HEK293T (cell line): ENCODE data around the gene ABITRAM.

Source experiments
- CTCF ChIA-PET: fragments of 350-600 bp; formaldehyde crosslinking; extraction: SDS; loops from one replicate; lab custom pipeline; 2021; ENCODE audit warnings: antibody characterized with exemption, inconsistent platforms; lab: Yijun Ruan, JAX
- POLR2A ChIA-PET: fragments of 350-600 bp; formaldehyde crosslinking; extraction: SDS; loops from one replicate; lab custom pipeline; 2020; ENCODE audit warnings: antibody characterized with exemption, inconsistent platforms; lab: Yijun Ruan, JAX
- DNase-seq: peaks from one replicate; pipeline ENCODE4 v3.0.0; 2012; ENCODE audit warnings: mixed read lengths; ENCODE audit errors: extremely low spot score
- ARNT ChIP-seq: fragments of 450-650 bp; IDR thresholded peaks from 2 replicates; pipeline ENCODE4 v1.6.1; 2017; ENCODE audit warnings: mild to moderate bottlenecking
- BHLHE40 ChIP-seq: fragments of 450-650 bp; IDR thresholded peaks from 2 replicates; pipeline ENCODE4 v1.6.1; 2016; ENCODE audit warnings: mild to moderate bottlenecking, moderate library complexity, borderline replicate concordance
- CTBP1 ChIP-seq: fragments of 450-650 bp; IDR thresholded peaks from 2 replicates; pipeline ENCODE4 v1.6.1; 2016; ENCODE audit warnings: borderline replicate concordance
- ELF4 ChIP-seq: fragments of 450-650 bp; IDR thresholded peaks from 2 replicates; pipeline ENCODE4 v1.6.1; 2017; ENCODE audit warnings: antibody characterized with exemption
- FOXA1 ChIP-seq: fragments of 450-650 bp; IDR thresholded peaks from 2 replicates; pipeline ENCODE4 v1.6.1; 2016; ENCODE audit warnings: mild to moderate bottlenecking
- FOXK2 ChIP-seq: fragments of 450-650 bp; IDR thresholded peaks from 2 replicates; pipeline ENCODE4 v1.6.1; 2016; ENCODE audit warnings: mild to moderate bottlenecking
- FOXM1 ChIP-seq: fragments of 450-650 bp; IDR thresholded peaks from 2 replicates; pipeline ENCODE4 v1.6.1; 2017; ENCODE audit warnings: mild to moderate bottlenecking, borderline replicate concordance
- HDGF ChIP-seq: fragments of 450-650 bp; IDR thresholded peaks from 2 replicates; pipeline ENCODE4 v1.6.1; 2017; ENCODE audit warnings: antibody characterized with exemption, borderline replicate concordance
- L3MBTL2 ChIP-seq: fragments of 450-650 bp; conservative IDR thresholded peaks from 2 replicates; pipeline ENCODE4 v1.6.1; 2016; ENCODE audit warnings: mild to moderate bottlenecking
- LEF1 ChIP-seq: fragments of 450-650 bp; IDR thresholded peaks from 2 replicates; pipeline ENCODE4 v1.6.1; 2017; ENCODE audit warnings: mild to moderate bottlenecking, borderline replicate concordance
- NFRKB ChIP-seq: fragments of 450-650 bp; IDR thresholded peaks from 2 replicates; pipeline ENCODE4 v1.6.1; 2016; ENCODE audit warnings: mild to moderate bottlenecking, moderate library complexity
- SP1 ChIP-seq: fragments of 450-650 bp; IDR thresholded peaks from 2 replicates; pipeline ENCODE4 v1.6.1; 2017
- SUZ12 ChIP-seq: fragments of 450-650 bp; IDR thresholded peaks from 2 replicates; pipeline ENCODE4 v1.6.1; 2016; ENCODE audit warnings: mild to moderate bottlenecking
- TARDBP ChIP-seq: fragments of 450-650 bp; IDR thresholded peaks from 2 replicates; pipeline ENCODE4 v1.6.1; 2016
- ZNF384 ChIP-seq: fragments of 450-650 bp; IDR thresholded peaks from 2 replicates; pipeline ENCODE4 v1.6.1; 2016
- TF ChIP-seq, protein P1 (sequence below): fragments of 450-650 bp; IDR thresholded peaks from 2 replicates; pipeline ENCODE4 v1.6.1; 2016

ABITRAM gene

DNA sequence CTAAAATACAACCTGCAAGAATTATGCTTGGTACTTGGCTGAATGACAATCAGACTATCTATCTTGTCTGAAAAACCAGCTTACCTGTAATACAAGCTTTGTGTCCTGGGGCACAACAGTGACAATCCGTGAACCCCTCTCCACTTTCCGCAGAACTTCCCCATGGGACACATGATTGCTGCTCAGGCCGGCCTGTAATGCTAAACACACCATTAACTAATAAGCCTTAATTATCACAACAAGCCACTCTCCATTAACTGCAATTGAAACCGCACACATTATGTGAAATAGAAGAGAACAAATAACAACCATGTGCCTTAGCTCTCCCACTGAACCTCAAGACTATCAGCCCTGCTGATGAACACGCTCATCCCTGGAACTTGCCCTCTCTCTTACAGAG is 34.0 kb upstream of the ABITRAM start:
- ChIA-PET POLR2A (no interaction called here), CTCF (no interaction called here)
- no peak for TF ChIP-seq ARNT
- TF ChIP-seq CTBP1: no peak
- TF ChIP-seq HDGF: no peak
- no peak for TF ChIP-seq ELF4
- TF ChIP-seq LEF1: no peak
- no peak for TF ChIP-seq FOXA1
- no peak for TF ChIP-seq NFRKB
- no peak for TF ChIP-seq SP1
- TF ChIP-seq FOXM1: no peak
- TF ChIP-seq SUZ12: no peak
- no peak for TF ChIP-seq L3MBTL2
- no peak for TF ChIP-seq BHLHE40
- DNase-seq: no peak

DNA sequence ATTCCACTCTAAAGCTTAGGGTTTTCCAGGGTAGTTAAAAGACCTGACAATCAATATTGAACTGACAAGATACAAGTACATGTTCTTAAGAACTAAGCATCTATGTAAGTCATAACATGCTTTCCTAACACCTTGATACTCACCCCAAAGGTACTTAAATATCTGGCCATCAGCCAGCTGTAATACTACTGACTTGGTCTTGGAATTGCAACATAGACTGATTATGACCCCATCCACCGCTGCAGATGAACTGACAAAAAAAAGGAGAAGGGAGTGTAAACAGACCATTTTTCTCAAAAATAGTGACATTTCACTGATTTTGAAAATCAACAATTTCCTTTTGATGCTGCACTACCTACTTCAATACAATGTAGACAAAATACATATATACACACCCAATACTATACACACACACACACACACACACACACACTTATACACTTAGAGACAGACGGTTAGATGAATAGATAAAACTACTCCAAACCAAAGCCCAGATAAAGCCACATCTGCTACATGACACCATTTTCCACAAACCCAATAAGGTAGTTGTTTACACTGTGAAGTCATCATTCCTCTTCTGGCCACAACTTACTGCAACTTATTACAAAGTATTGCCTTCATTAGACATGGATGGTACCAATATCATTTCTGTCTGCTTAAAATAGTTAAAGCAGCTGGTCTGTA is 30.6 kb upstream of the ABITRAM start:
- DNase-seq: no peak
- ChIA-PET CTCF (interaction anchor here (1.0 kb wide), 1 partner anchor 11 kb away, joined by 3 read pairs; no protein-coding TSS in a partner anchor), POLR2A (no interaction called here)
- TF ChIP-seq L3MBTL2 (no peak), ZNF384 (no peak), SUZ12 (no peak)

DNA sequence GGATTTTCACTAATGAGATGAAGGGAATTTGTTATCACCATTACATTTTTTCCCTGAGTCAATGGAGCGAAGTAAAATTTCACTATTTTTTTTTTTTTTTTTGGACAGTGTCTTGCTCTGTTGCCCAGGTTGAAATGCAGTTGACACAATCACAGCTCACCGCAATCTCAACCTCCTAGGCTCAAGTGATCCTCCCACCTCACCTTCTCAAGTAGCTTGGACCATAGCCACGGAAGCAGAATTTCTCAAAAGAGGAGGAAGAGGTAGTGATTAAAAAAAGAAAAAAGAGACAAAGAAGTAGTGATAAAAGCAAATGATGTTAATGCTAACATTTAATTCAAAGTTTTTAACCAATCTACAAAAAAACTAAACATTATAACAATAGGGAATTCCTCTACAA is 30.0 kb upstream of the ABITRAM start:
- CTCF ChIA-PET: interaction anchor here (1.0 kb wide), 1 partner anchor 12 kb away, joined by 3 read pairs; no protein-coding TSS in a partner anchor
- no peak for DNase-seq
- POLR2A ChIA-PET: no interaction called here
- no peak for TF ChIP-seq BHLHE40
- TF ChIP-seq CTBP1: no peak
- TF ChIP-seq, protein P1, sequence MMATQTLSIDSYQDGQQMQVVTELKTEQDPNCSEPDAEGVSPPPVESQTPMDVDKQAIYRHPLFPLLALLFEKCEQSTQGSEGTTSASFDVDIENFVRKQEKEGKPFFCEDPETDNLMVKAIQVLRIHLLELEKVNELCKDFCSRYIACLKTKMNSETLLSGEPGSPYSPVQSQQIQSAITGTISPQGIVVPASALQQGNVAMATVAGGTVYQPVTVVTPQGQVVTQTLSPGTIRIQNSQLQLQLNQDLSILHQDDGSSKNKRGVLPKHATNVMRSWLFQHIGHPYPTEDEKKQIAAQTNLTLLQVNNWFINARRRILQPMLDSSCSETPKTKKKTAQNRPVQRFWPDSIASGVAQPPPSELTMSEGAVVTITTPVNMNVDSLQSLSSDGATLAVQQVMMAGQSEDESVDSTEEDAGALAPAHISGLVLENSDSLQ: no peak

DNA sequence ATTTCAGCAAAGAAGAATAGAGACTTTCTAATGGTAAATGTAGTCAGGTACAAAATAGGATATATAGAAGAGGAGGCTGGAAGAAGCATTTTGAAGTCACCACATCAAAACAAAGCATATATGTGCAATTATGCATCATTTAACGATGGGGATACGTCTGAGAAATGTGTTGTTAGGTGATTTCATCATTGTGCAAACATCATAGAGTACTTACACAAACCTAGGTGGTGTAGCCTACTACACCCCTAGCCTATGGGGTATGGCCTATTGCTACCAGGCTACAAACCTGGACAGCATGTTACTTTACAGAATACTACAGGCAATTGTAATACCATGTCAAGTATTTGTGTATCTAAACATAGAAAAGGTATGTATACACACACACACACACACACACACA is 28.7 kb upstream of the ABITRAM start:
- DNase-seq: no peak
- ChIA-PET POLR2A (no interaction called here), CTCF (no interaction called here)
- TF ChIP-seq LEF1: no peak
- no peak for TF ChIP-seq FOXM1
- no peak for TF ChIP-seq NFRKB
- TF ChIP-seq HDGF: no peak
- no peak for TF ChIP-seq BHLHE40
- TF ChIP-seq FOXA1: no peak
- TF ChIP-seq L3MBTL2: no peak
- no peak for TF ChIP-seq SP1
- no peak for TF ChIP-seq ARNT
- no peak for TF ChIP-seq ZNF384
- TF ChIP-seq, protein P1: no peak
- TF ChIP-seq FOXK2: no peak

DNA sequence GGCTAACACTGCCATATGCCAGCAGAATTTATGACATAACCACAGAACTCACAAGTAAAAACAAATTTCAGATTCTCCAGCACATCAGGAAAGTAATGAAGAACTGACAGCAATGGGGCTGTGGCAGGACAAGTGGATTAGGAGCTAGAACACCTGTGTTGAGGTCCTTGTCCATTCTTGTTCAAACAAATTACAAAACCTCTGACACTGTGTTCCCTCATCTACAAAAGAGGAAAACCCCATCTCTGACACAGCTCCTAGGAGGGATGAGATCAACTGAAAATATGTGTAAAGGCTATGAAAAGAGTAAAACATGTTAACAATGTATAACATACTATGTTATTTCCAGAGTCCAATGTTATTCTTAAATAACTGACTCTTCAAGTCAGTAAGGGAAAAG is 23.8 kb upstream of the ABITRAM start:
- TF ChIP-seq TARDBP: no peak
- TF ChIP-seq L3MBTL2: no peak
- TF ChIP-seq NFRKB: no peak
- TF ChIP-seq FOXA1: no peak
- TF ChIP-seq HDGF: no peak
- ChIA-PET CTCF (no interaction called here), POLR2A (no interaction called here)
- no peak for DNase-seq

DNA sequence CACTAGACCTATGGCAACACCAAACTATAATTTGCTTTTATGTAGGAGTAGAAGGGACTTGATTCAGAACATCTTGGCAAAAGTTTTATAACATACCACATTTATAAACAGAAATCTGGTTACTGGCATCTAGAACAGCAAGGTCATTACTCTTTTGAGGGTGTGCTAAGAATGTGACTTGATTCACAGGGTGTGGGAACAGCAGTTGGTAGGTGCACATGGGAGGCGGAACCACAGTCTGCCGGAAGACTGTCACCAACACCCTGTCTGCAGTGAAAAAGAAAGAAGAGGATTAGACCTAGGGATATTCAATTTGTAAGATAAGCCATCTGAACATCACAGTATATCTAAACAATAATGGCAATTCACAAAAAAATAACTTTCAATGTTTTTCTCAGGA is 23.3 kb upstream of the ABITRAM start:
- ChIA-PET POLR2A (no interaction called here), CTCF (no interaction called here)
- DNase-seq: no peak
- TF ChIP-seq ZNF384 (no peak), ARNT (no peak), HDGF (no peak), L3MBTL2 (no peak), FOXA1 (no peak), CTBP1 (no peak), BHLHE40 (no peak), LEF1 (no peak), SUZ12 (no peak), FOXM1 (no peak), ELF4 (no peak), TARDBP (no peak), FOXK2 (no peak)
- TF ChIP-seq, protein P1: no peak

DNA sequence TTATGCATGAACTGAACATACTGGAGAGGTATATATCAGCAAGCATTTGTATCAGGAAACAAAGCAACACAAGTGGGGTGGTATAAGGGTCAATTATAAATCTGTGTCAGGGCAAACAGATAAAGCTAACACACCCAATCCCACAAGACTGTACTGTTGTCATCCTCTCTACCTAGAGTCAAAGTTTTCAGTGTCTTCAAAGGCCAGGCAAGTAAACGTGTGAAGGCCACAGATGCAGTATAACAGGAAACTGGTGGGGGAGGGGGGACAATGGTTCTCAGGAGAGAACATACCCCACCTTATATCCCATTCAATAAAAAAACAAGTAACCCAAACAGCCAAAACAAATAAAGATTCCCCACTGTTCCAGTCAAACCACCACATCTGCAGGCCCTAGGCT is 22.4 kb upstream of the ABITRAM start:
- TF ChIP-seq HDGF (no peak), SP1 (no peak), BHLHE40 (no peak), NFRKB (no peak), LEF1 (no peak), FOXA1 (no peak), FOXM1 (no peak), SUZ12 (no peak), ZNF384 (no peak), FOXK2 (no peak), L3MBTL2 (no peak), CTBP1 (no peak), ARNT (no peak), ELF4 (no peak), TARDBP (no peak)
- TF ChIP-seq, protein P1: no peak
- no peak for DNase-seq
- POLR2A ChIA-PET: no interaction called here
- CTCF ChIA-PET: no interaction called here
